HepG2 (cell line): ENCODE data around the gene MXRA8. TPM values are rescaled to one million over a fixed set of nuclear protein-coding genes. Genes with fewer than 3 reads are reported as not detected.

Experiments used
- ATAC-seq: fragments of 200-7000 bp; cut with Tn5 transposase; 3 replicates; pipeline ENCODE4 v1.9.1; 2020; ENCODE audit warnings: mild to moderate bottlenecking, moderate library complexity
- BruUV-seq: library from RNA; stranded (reverse); fragments of 400-500 nt; replicated peaks from 2 replicates; lab custom pipeline; 2021; lab: Mats Ljungman, UMichigan
- CTCF ChIA-PET: fragments of 300-600 bp; formaldehyde crosslinking; extraction: SDS; loops from one replicate; lab custom pipeline; 2021; ENCODE audit warnings: low total read pairs, inconsistent platforms, low intra/inter-chr PET ratio; lab: Yijun Ruan, JAX
- POLR2A ChIA-PET: fragments of 350-600 bp; sonication (Branson Sonifier 250); formaldehyde crosslinking; loops from one replicate; lab custom pipeline; 2020; ENCODE audit warnings: antibody characterized with exemption, inconsistent platforms; lab: Yijun Ruan, JAX
- DNase-seq: peaks from one replicate; pipeline ENCODE4 v3.0.0-alpha.2; 2015; ENCODE audit warnings: low spot score
- FAIRE-seq: peaks from 3 replicates; lab custom pipeline; 2011; peaks lifted over from hg19 to GRCh38; lab: Jason Lieb, UNC
- H2AFZ ChIP-seq: one replicate; pipeline ENCODE4 v1.6.1; 2011; ENCODE audit warnings: low read length, inconsistent platforms
- H3K27ac ChIP-seq: fragments of 300-600 bp; 3 replicates; pipeline ENCODE4 v1.8.0; 2011; ENCODE audit warnings: mixed run types, mild to moderate bottlenecking, mixed read lengths, low read length, inconsistent platforms; ENCODE audit not compliant: insufficient read depth; ENCODE audit errors: extremely low read length
- H3K27me3 ChIP-seq, 2 experiments: fragments of 200-600 bp in 1 of 2; 2 replicates in 1 of 2; 3 replicates in 1 of 2; pipeline versions ENCODE4 v1.6.0 to v1.8.0; 2011; ENCODE audit warnings: low read length in 2 of 2, mild to moderate bottlenecking in 2 of 2, moderate library complexity in 2 of 2, inconsistent platforms in 1 of 2; ENCODE audit not compliant: insufficient read depth in 2 of 2, control insufficient read depth in 1 of 2
- H3K36me3 ChIP-seq, 2 experiments: fragments of 200-600 bp in 1 of 2; replicated peaks in 1 of 2; 2 replicates in 1 of 2; 3 replicates in 1 of 2; pipeline versions ENCODE4 v1.5.1 to v1.8.0; 2011; ENCODE audit warnings: low read length in 2 of 2, inconsistent platforms in 1 of 2; ENCODE audit not compliant: insufficient read depth in 2 of 2, control insufficient read depth in 1 of 2
- H3K4me1 ChIP-seq: 2 replicates; pipeline ENCODE4 v1.5.1; 2012; ENCODE audit warnings: low read length, inconsistent platforms; ENCODE audit not compliant: insufficient read depth
- H3K4me2 ChIP-seq: 2 replicates; pipeline ENCODE4 v1.6.0; 2011; ENCODE audit warnings: low read depth, low read length, inconsistent platforms
- H3K4me3 ChIP-seq, 3 experiments: fragments of 200-600 bp in 1 of 3; sonication (generic), shearing (Covaris generic) in 1 of 3; replicated peaks in 1 of 3; 2 replicates each; pipeline ENCODE4 v1.5.1; 2011 to 2016; ENCODE audit warnings: low read length in 3 of 3, inconsistent platforms in 2 of 3, low read depth in 2 of 3, mild to moderate bottlenecking in 2 of 3, control low read depth in 1 of 3, mixed read lengths in 1 of 3; ENCODE audit not compliant: insufficient read depth in 1 of 3
- H3K79me2 ChIP-seq: one replicate; pipeline ENCODE4 v1.6.1; 2011; ENCODE audit warnings: low read length, inconsistent platforms; ENCODE audit not compliant: insufficient read depth
- H3K9ac ChIP-seq: 2 replicates; pipeline ENCODE4 v1.6.0; 2011; ENCODE audit warnings: mild to moderate bottlenecking, low read depth, low read length, inconsistent platforms; ENCODE audit not compliant: insufficient read depth
- H3K9me3 ChIP-seq: 2 replicates; pipeline ENCODE4 v1.5.1; 2012; ENCODE audit warnings: mild to moderate bottlenecking, low read length
- H4K20me1 ChIP-seq: 2 replicates; pipeline ENCODE4 v1.6.0; 2011; ENCODE audit warnings: inconsistent platforms, mild to moderate bottlenecking, low read length, moderate library complexity; ENCODE audit not compliant: insufficient read depth
- BORCS8-MEF2B ChIP-seq: sonication (generic); formaldehyde crosslinking; IDR thresholded peaks from 2 replicates; pipeline ENCODE4 v1.8.0; 2022; ENCODE audit warnings: mild to moderate bottlenecking, missing genetic modification reagents
- CCAR2 ChIP-seq: fragments of 200-400 bp; formaldehyde crosslinking; optimal IDR thresholded peaks from 2 replicates; pipeline ENCODE3; 2018; ENCODE audit warnings: low read depth, mild to moderate bottlenecking, low read length, moderate library complexity
- JUN ChIP-seq: sonication (generic); formaldehyde crosslinking; IDR thresholded peaks from 2 replicates; pipeline ENCODE4 v1.4.0; 2020; ENCODE audit warnings: mild to moderate bottlenecking, missing genetic modification reagents
- NONO ChIP-seq, 2 experiments: fragments of 450-650 bp in 1 of 2; sonication (generic) in 1 of 2; formaldehyde crosslinking in 1 of 2; IDR thresholded peaks in 1 of 2; conservative IDR thresholded peaks in 1 of 2; 2 replicates each; pipeline versions ENCODE4 v1.6.1 to v1.8.0; 2017 to 2022; ENCODE audit warnings: mild to moderate bottlenecking in 1 of 2, missing genetic modification reagents in 1 of 2, moderate library complexity in 1 of 2
- POLR2AphosphoS5 ChIP-seq: IDR thresholded peaks from 2 replicates; pipeline ENCODE4 v1.6.1; 2012; ENCODE audit warnings: low read depth, low read length
- POLR2G ChIP-seq: fragments of 200-400 bp; formaldehyde crosslinking; IDR thresholded peaks from 2 replicates; pipeline ENCODE4 v1.6.1; 2018; ENCODE audit warnings: mild to moderate bottlenecking, low read depth, low read length, moderate library complexity
- RBM22 ChIP-seq: fragments of 200-400 bp; formaldehyde crosslinking; optimal IDR thresholded peaks from 2 replicates; pipeline ENCODE3; 2017; ENCODE audit warnings: mild to moderate bottlenecking, low read length, moderate library complexity
- ZNF772 ChIP-seq: sonication (generic); formaldehyde crosslinking; IDR thresholded peaks from 2 replicates; pipeline ENCODE4 v1.5.0; 2020; ENCODE audit warnings: mild to moderate bottlenecking, missing genetic modification reagents
- WGBS: methylation state at CpG from one replicate; pipeline ENCODE4 v1.1.6; 2017; ENCODE audit warnings: low lambda C conversion rate; 5-methylcytosine and 5-hydroxymethylcytosine counted together
- in situ Hi-C: cut with HindIII; loops from 2 replicates; pipeline ENCODE4 v1.10.0; 2017; ENCODE audit warnings: low pct_unique_long_range_greater_than_20kb; ENCODE audit not compliant: extremely low pct_ligation_motif_present
- intact Hi-C: fragments of 100-400 bp; cut with micrococcal nuclease; formaldehyde crosslinking; loops from one replicate; pipeline ENCODE4 v1.10.0; 2022; ENCODE audit not compliant: unreplicated experiment
- polyA plus RNA-seq, 8 experiments: library from polyadenylated mRNA; depleted of rRNA in 3 of 8; stranded (reverse) in 7 of 8; unstranded in 1 of 8; fragments of >200 nt; fragmentation: Illumina TruSeq in 4 of 8; extraction: Trizol in 4 of 8; gene quantifications; 2 replicates each; pipeline versions ENCODE4 v1.2.1 to v1.2.3, GENCODE V29; 2011 to 2016; ENCODE audit warnings: low read depth in 4 of 8, missing spikeins in 1 of 8, mixed read lengths in 1 of 8; ENCODE audit not compliant: insufficient read depth in 1 of 8
- total RNA-seq, 5 experiments: library from RNA; depleted of rRNA; stranded (reverse); fragments of >200 nt; fragmentation: Illumina TruSeq; extraction: Trizol; gene quantifications; 2 replicates each; pipeline ENCODE4 v1.2.3, GENCODE V29; 2016; ENCODE audit warnings: low read depth in 1 of 5

The MXRA8 gene
- total and polyA plus RNA-seq, 2 of the 13 experiments (the other 11 are each of a cell fraction or from before 2014, with no cell fraction given), result 19.8 to 44.8 TPM

GRCh38 chr1:1352786-1353388 lies 5.5 kb downstream of the MXRA8 start:
- TF ChIP-seq NONO (IDR thresholded peaks at IDR 0.05) (no peak), NONO (CRISPR knock-in tag; conservative IDR thresholded peaks at IDR 0.05) (peak; percentile 0), POLR2AphosphoS5 (peak; percentile 39; the same call in 1 of the 2 replicates), ZNF772 (CRISPR knock-in tag) (no peak), BORCS8-MEF2B (CRISPR knock-in tag) (0 out of 2 replicates have a peak, but pooled peaks have one; percentile 15), RBM22 (peak; percentile 72), CCAR2 (no peak), JUN (no peak), POLR2G (peak; percentile 21; the same call in 1 of the 2 replicates)
- DNase-seq, result no peak
- H4K20me1 ChIP-seq, result no peaks in the 10 kb centered on the region
- no peak overlapping the region for H2AFZ ChIP-seq
- H3K4me1 ChIP-seq, result peaks cover 26% of the 10 kb centered on the region
- no peak for ATAC-seq
- no CpG with 5 or more reads among the region's 5 CpGs for WGBS
- ChIA-PET CTCF (no interaction called here), POLR2A (interaction anchor here (1.4 to 1.8 kb wide), 3 partner anchors 19 to 80 kb away, joined by 4 to 7 read pairs (median 6); partner anchors contain the start of gene AURKAIP1)
- H3K36me3 ChIP-seq, result no peaks in the 10 kb centered on the region
- H3K27ac ChIP-seq, result no peak overlapping the region
- TSS peak; percentile 55 for BruUV-seq
- in situ Hi-C loops, result no loop called here
- no peak overlapping the region for H3K9ac ChIP-seq
- H3K4me2 ChIP-seq, result no peak overlapping the region
- no peaks in the 10 kb centered on the region for H3K27me3 ChIP-seq
- no peak for FAIRE-seq
- no peak overlapping the region for H3K4me3 ChIP-seq
- no peaks in the 10 kb centered on the region for H3K9me3 ChIP-seq
- intact Hi-C loops, result no loop called here
- H3K79me2 ChIP-seq, result peaks cover 13% of the 10 kb centered on the region
